T47D (cell line): ENCODE data around the gene LRP1.

Source experiments
- DNase-seq, 2 experiments: peaks; one replicate each; pipeline versions ENCODE4 v3.0.0 to v3.0.0-alpha.2; 2011 to 2012; ENCODE audit warnings: low read depth in 1 of 2, low spot score in 1 of 2
- JUND ChIP-seq: IDR thresholded peaks from 2 replicates; pipeline ENCODE4 v1.6.1; 2012; ENCODE audit warnings: low read depth
- in situ Hi-C: cut with HindIII; loops from 2 replicates; pipeline ENCODE4 v1.10.0; 2016; ENCODE audit warnings: low sequenced_read_pairs, low pct_unique_long_range_greater_than_20kb

LRP1 gene

GRCh38 chr12:57223191-57224165 lies 95.2 kb downstream of the LRP1 start:
- in situ Hi-C loops = no loop called here
- no peak for TF ChIP-seq JUND
- DNase-seq = no peak

- no peak for TF ChIP-seq JUND
- in situ Hi-C loops = no loop called here
- DNase-seq = no peak
Observed at GRCh38 chr12:57224278-57224972, 96.1 kb downstream of the LRP1 start.

GRCh38 chr12:57224973-57225679 lies 96.8 kb downstream of the LRP1 start:
- DNase-seq = no peak
- in situ Hi-C loops = no loop called here

GRCh38 chr12:57225680-57226210 lies 97.5 kb downstream of the LRP1 start:
- in situ Hi-C loops = no loop called here
- DNase-seq = no peak
- TF ChIP-seq JUND = no peak

More at GRCh38 chr12:57224973-57225679, 96.8 kb downstream of the LRP1 start:
- no peak for TF ChIP-seq JUND

GRCh38 chr12:57226588-57227314 lies 98.5 kb downstream of the LRP1 start:
- no peak for TF ChIP-seq JUND
- DNase-seq = no peak
- in situ Hi-C loops = no loop called here

GRCh38 chr12:57227315-57228115 lies 99.2 kb downstream of the LRP1 start:
- peak in 1 of 2 experiments; percentile 77 for DNase-seq
- no peak for TF ChIP-seq JUND
- in situ Hi-C loops = no loop called here

GRCh38 chr12:57229046-57229633 lies 100.9 kb downstream of the LRP1 start:
- TF ChIP-seq JUND = no peak
- DNase-seq = no peak
- in situ Hi-C loops = no loop called here

GRCh38 chr12:57229634-57230380 lies 101.5 kb downstream of the LRP1 start, which contains the start of gene SHMT2:
Gene SHMT2, plus strand, starts transcription at chr12:57229711. Its CDS starts 68 bp downstream, at chr12:57229779.
- peak; percentile 97 to 100 for DNase-seq
- TF ChIP-seq JUND = no peak
- in situ Hi-C loops = no loop called here

- no peak for TF ChIP-seq JUND
- DNase-seq = no peak
- in situ Hi-C loops = no loop called here
Observed at GRCh38 chr12:57230381-57231155, 102.3 kb downstream of the LRP1 start.
